ENCODE data around the gene ETV1. TPM values are rescaled to one million over a fixed set of nuclear protein-coding genes. Genes with fewer than 3 reads are reported as not detected.

Gene ETV1
- total RNA-seq, 2 experiments from 2014 or later: not detected

DNA sequence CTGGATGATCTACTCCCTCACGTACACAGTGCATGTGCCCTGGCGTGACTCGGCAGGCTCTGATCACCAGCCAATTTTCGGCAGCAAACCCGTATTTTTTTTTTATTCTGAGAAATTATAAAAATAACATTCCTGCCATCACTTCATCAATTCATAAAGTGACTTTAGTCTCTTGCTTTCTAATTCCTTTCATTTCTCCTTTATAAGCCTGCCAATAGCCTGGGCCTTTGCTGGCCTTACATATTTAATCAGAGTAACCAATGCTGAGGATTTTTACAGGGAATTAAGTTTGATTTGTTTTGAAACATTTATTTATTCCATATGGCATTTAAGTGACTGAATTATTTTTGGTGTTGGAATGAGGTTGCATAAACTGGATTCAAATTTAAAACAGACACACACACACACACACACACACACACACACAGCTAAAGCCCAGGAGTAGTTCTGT lies 140.8 kb downstream of the ETV1 start:
- Histone ChIP-seq H3K27ac (ENCODE audit: low read depth in 1 of 2, low read length in 2 of 2) (no peak overlapping the region), H3K27me3 (ENCODE audit: control insufficient read depth in 1 of 2, insufficient read depth in 2 of 2, low read length in 2 of 2) (no peaks in the 10 kb centered on the region), H3K9me3 (ENCODE audit: control insufficient read depth in 1 of 2, insufficient read depth in 1 of 2, low read length in 2 of 2) (no peaks in the 10 kb centered on the region), H3K4me1 (ENCODE audit: insufficient read depth, low read length) (peaks cover 11% of the 10 kb centered on the region), H3K36me3 (ENCODE audit: insufficient read depth, low read length) (no peaks in the 10 kb centered on the region), H3K4me3 (ENCODE audit: low read length) (no peak overlapping the region)
- no peak for ATAC-seq (ENCODE audit: poor library complexity)
- POLR2A ChIA-PET: no interaction called here
- intact Hi-C loops (cut with DNase I, micrococcal nuclease): no loop called here
- DNase-seq: no peak
- peaks cover 17% of the 10 kb centered on the region for H3K4me1 Mint-ChIP-seq (ENCODE audit: low read depth)
- H3K9me3 Mint-ChIP-seq: peaks cover 1% of the 10 kb centered on the region
- H3K27ac Mint-ChIP-seq: no peak overlapping the region
- TF ChIP-seq CTCF (IDR thresholded peaks at IDR 0.05): no peak
- no peak overlapping the region for H3K4me3 Mint-ChIP-seq
- H3K27me3 Mint-ChIP-seq: no peaks in the 10 kb centered on the region
- no peaks in the 10 kb centered on the region for H3K36me3 Mint-ChIP-seq (ENCODE audit: low read depth)
- CTCF ChIA-PET: no interaction called here

GRCh38 chr7:13846386-13846785 lies 143.1 kb downstream of the ETV1 start:
- ChIA-PET CTCF (no interaction called here), POLR2A (no interaction called here)
- no peak for ATAC-seq (ENCODE audit: poor library complexity)
- no peak overlapping the region for H3K27ac ChIP-seq (ENCODE audit: low read depth in 1 of 2, low read length in 2 of 2)
- no peak overlapping the region for H3K4me3 ChIP-seq (ENCODE audit: low read length)
- no peaks in the 10 kb centered on the region for H3K36me3 Mint-ChIP-seq (ENCODE audit: low read depth)
- H3K27me3 Mint-ChIP-seq: no peaks in the 10 kb centered on the region
- no peak for DNase-seq
- no peaks in the 10 kb centered on the region for H3K36me3 ChIP-seq (ENCODE audit: insufficient read depth, low read length)
- no peaks in the 10 kb centered on the region for H3K9me3 ChIP-seq (ENCODE audit: control insufficient read depth in 1 of 2, insufficient read depth in 1 of 2, low read length in 2 of 2)
- intact Hi-C loops (cut with DNase I, micrococcal nuclease): no loop called here
- H3K27me3 ChIP-seq (ENCODE audit: control insufficient read depth in 1 of 2, insufficient read depth in 2 of 2, low read length in 2 of 2): no peaks in the 10 kb centered on the region
- H3K27ac Mint-ChIP-seq: no peak overlapping the region
- H3K4me3 Mint-ChIP-seq: no peak overlapping the region
- no peak for TF ChIP-seq CTCF (IDR thresholded peaks at IDR 0.05)
- peaks cover 17% of the 10 kb centered on the region for H3K4me1 Mint-ChIP-seq (ENCODE audit: low read depth)
- H3K4me1 ChIP-seq (ENCODE audit: insufficient read depth, low read length): peaks cover 11% of the 10 kb centered on the region
- peaks cover 1% of the 10 kb centered on the region for H3K9me3 Mint-ChIP-seq

GRCh38 chr7:13845601-13846000 lies 143.9 kb downstream of the ETV1 start:
- no peak overlapping the region for H3K4me3 Mint-ChIP-seq
- CTCF ChIA-PET: no interaction called here
- ATAC-seq (ENCODE audit: poor library complexity) (no peak), DNase-seq (no peak)
- Histone ChIP-seq H3K27ac (ENCODE audit: low read depth in 1 of 2, low read length in 2 of 2) (no peak overlapping the region), H3K4me1 (ENCODE audit: insufficient read depth, low read length) (peaks cover 10% of the 10 kb centered on the region), H3K9me3 (ENCODE audit: control insufficient read depth in 1 of 2, insufficient read depth in 1 of 2, low read length in 2 of 2) (no peaks in the 10 kb centered on the region), H3K27me3 (ENCODE audit: control insufficient read depth in 1 of 2, insufficient read depth in 2 of 2, low read length in 2 of 2) (no peaks in the 10 kb centered on the region), H3K36me3 (ENCODE audit: insufficient read depth, low read length) (no peaks in the 10 kb centered on the region), H3K4me3 (ENCODE audit: low read length) (no peak overlapping the region)
- peaks cover 1% of the 10 kb centered on the region for H3K9me3 Mint-ChIP-seq
- intact Hi-C loops (cut with DNase I, micrococcal nuclease): no loop called here
- POLR2A ChIA-PET: no interaction called here
- no peak overlapping the region for H3K27ac Mint-ChIP-seq
- no peak for TF ChIP-seq CTCF (IDR thresholded peaks at IDR 0.05)
- no peaks in the 10 kb centered on the region for H3K36me3 Mint-ChIP-seq (ENCODE audit: low read depth)
- H3K27me3 Mint-ChIP-seq: no peaks in the 10 kb centered on the region
- H3K4me1 Mint-ChIP-seq (ENCODE audit: low read depth): peaks cover 14% of the 10 kb centered on the region
